Right lobe of liver (tissue), 4 donors: ENCODE data around the gene STMND1.
A peak's percentile ranks its signal among the peaks of the same experiment; 100 is the strongest.

Experiments
- CTCF ChIP-seq, 4 donors: fragments of 200-600 bp in 3 of 4; fragments of 450-650 bp in 1 of 4; IDR thresholded peaks; one replicate each; pipeline versions ENCODE4 v1.5.1 to v1.8.0; 2016 to 2022; ENCODE audit warnings: antibody characterized with exemption in 4 of 4, mild to moderate bottlenecking in 2 of 4
- POLR2A ChIP-seq: fragments of 450-650 bp; IDR thresholded peaks from one replicate; pipeline ENCODE4 v1.6.1; 2017; ENCODE audit warnings: antibody characterized with exemption, mild to moderate bottlenecking
- donor health status: DM: no; HTN: no; CAD: no.
- donor health status: DM: no; HTN: no; CAD: no.
- donor health status: DM: no; HTN: yes; CAD: no.

GRCh38 chr6:17061097-17061496 lies 40.8 kb upstream of the STMND1 start:
- TF ChIP-seq CTCF (IDR thresholded peaks at IDR 0.05) (peak; percentile 21 to 38 (median 28)), POLR2A (no peak)
